H9 (cell line): ENCODE data around the gene ITGAX. TPM values are rescaled to one million over a fixed set of nuclear protein-coding genes. Genes with fewer than 3 reads are reported as not detected.

Source experiments
- DNase-seq: peaks from one replicate; pipeline ENCODE4 v3.0.0-alpha.2; 2017
- H2AFZ ChIP-seq: one replicate; pipeline ENCODE4 v1.6.1; 2013; ENCODE audit warnings: mild to moderate bottlenecking, low read length, control low read depth, moderate library complexity
- H2AK5ac ChIP-seq: 2 replicates; pipeline ENCODE4 v1.6.1; 2013; ENCODE audit warnings: low read length, control low read depth, mixed read lengths; ENCODE audit not compliant: insufficient read length
- H2BK120ac ChIP-seq: one replicate; pipeline ENCODE4 v1.6.1; 2013; ENCODE audit warnings: low read depth, mild to moderate bottlenecking, low read length, control low read depth, inconsistent platforms; ENCODE audit not compliant: poor library complexity, severe bottlenecking
- H2BK12ac ChIP-seq: 2 replicates; pipeline ENCODE4 v1.6.1; 2013; ENCODE audit warnings: low read length, control low read depth, mixed read lengths, low read depth; ENCODE audit not compliant: insufficient read length
- H2BK15ac ChIP-seq: 2 replicates; pipeline ENCODE4 v1.6.1; 2013; ENCODE audit warnings: low read depth, low read length, control low read depth
- H2BK20ac ChIP-seq: one replicate; pipeline ENCODE4 v1.6.1; 2013; ENCODE audit warnings: low read depth, mild to moderate bottlenecking, low read length, control low read depth, inconsistent platforms; ENCODE audit not compliant: poor library complexity, severe bottlenecking
- H2BK5ac ChIP-seq: 2 replicates; pipeline ENCODE4 v1.6.1; 2013; ENCODE audit warnings: low read length, control low read depth, mixed read lengths; ENCODE audit not compliant: insufficient read length
- H3K14ac ChIP-seq: 2 replicates; pipeline ENCODE4 v1.6.1; 2013; ENCODE audit warnings: low read length, control low read depth; ENCODE audit not compliant: insufficient read depth
- H3K18ac ChIP-seq: 2 replicates; pipeline ENCODE4 v1.6.1; 2013; ENCODE audit warnings: low read depth, mild to moderate bottlenecking, mixed read lengths, low read length, control low read depth; ENCODE audit not compliant: insufficient read length
- H3K23ac ChIP-seq: 2 replicates; pipeline ENCODE4 v1.6.1; 2013; ENCODE audit warnings: low read length, control low read depth, mixed read lengths, low read depth; ENCODE audit not compliant: insufficient read length
- H3K23me2 ChIP-seq: 2 replicates; pipeline ENCODE4 v1.6.1; 2013; ENCODE audit warnings: low read depth, mild to moderate bottlenecking, mixed read lengths, low read length, control low read depth; ENCODE audit not compliant: insufficient read length, poor library complexity, severe bottlenecking
- H3K27ac ChIP-seq: 2 replicates; pipeline ENCODE4 v1.5.1; 2013; ENCODE audit warnings: low read length, control low read depth, mixed read lengths, low read depth; ENCODE audit not compliant: insufficient read length
- H3K27me3 ChIP-seq: 2 replicates; pipeline ENCODE4 v1.6.1; 2013; ENCODE audit warnings: low read length, control low read depth, inconsistent platforms; ENCODE audit not compliant: insufficient read depth
- H3K4ac ChIP-seq: 2 replicates; pipeline ENCODE4 v1.6.1; 2013; ENCODE audit warnings: low read depth, mild to moderate bottlenecking, control low read depth, inconsistent platforms, low read length, moderate library complexity
- H3K4me1 ChIP-seq: 2 replicates; pipeline ENCODE4 v1.6.1; 2013; ENCODE audit warnings: low read length, control low read depth, inconsistent platforms; ENCODE audit not compliant: insufficient read depth
- H3K4me2 ChIP-seq: 2 replicates; pipeline ENCODE4 v1.6.1; 2013; ENCODE audit warnings: low read length, control low read depth, mixed read lengths; ENCODE audit not compliant: insufficient read length, insufficient read depth
- H3K56ac ChIP-seq: 2 replicates; pipeline ENCODE4 v1.6.1; 2013; ENCODE audit warnings: low read depth, mild to moderate bottlenecking, mixed read lengths, low read length, control low read depth; ENCODE audit not compliant: insufficient read length
- H3K79me1 ChIP-seq: 2 replicates; pipeline ENCODE4 v1.6.1; 2013; ENCODE audit warnings: low read depth, mild to moderate bottlenecking, moderate library complexity, low read length, control low read depth, inconsistent platforms; ENCODE audit not compliant: insufficient read depth, poor library complexity, severe bottlenecking
- H3K79me2 ChIP-seq: 2 replicates; pipeline ENCODE4 v1.6.1; 2013; ENCODE audit warnings: low read length, control low read depth, inconsistent platforms; ENCODE audit not compliant: insufficient read depth
- H3K9ac ChIP-seq: 2 replicates; pipeline ENCODE4 v1.6.1; 2013; ENCODE audit warnings: low read length, control low read depth, mixed read lengths; ENCODE audit not compliant: insufficient read length; ENCODE audit errors: extremely low read depth
- H3K9me3 ChIP-seq: one replicate; pipeline ENCODE4 v1.6.1; 2013; ENCODE audit warnings: low read depth, low read length, inconsistent platforms; ENCODE audit not compliant: control insufficient read depth
- H3T11ph ChIP-seq: one replicate; pipeline ENCODE4 v1.6.1; 2013; ENCODE audit warnings: mild to moderate bottlenecking, low read length, control low read depth, inconsistent platforms
- H4K20me1 ChIP-seq: one replicate; pipeline ENCODE4 v1.6.1; 2013; ENCODE audit not compliant: control insufficient read depth, insufficient read length, insufficient read depth
- H4K5ac ChIP-seq: 2 replicates; pipeline ENCODE4 v1.6.1; 2013; ENCODE audit warnings: low read depth, mild to moderate bottlenecking, mixed read lengths, low read length, control low read depth; ENCODE audit not compliant: insufficient read length
- H4K8ac ChIP-seq: replicated peaks from 2 replicates; pipeline ENCODE4 v1.6.1; 2013; ENCODE audit warnings: low read length, control low read depth, mixed read lengths, low read depth; ENCODE audit not compliant: insufficient read length
- H4K91ac ChIP-seq: 2 replicates; pipeline ENCODE4 v1.6.1; 2013; ENCODE audit warnings: low read depth, mild to moderate bottlenecking, moderate library complexity, mixed read lengths, low read length, control low read depth; ENCODE audit not compliant: insufficient read length
- H3K27ac Mint-ChIP-seq, 3 experiments: 2 replicates in 2 of 3; 3 replicates in 1 of 3; pipeline ENCODE4 v1.8.0; 2020 to 2021; ENCODE audit warnings: mixed read lengths in 3 of 3, mild to moderate bottlenecking in 1 of 3, moderate library complexity in 1 of 3
- H3K27me3 Mint-ChIP-seq: 2 replicates; pipeline ENCODE4 v1.8.0; 2021; ENCODE audit warnings: low read depth, mild to moderate bottlenecking, moderate library complexity, mixed read lengths
- H3K36me3 Mint-ChIP-seq, 3 experiments: 2 replicates in 2 of 3; 3 replicates in 1 of 3; pipeline ENCODE4 v1.8.0; 2020 to 2021; ENCODE audit warnings: low read depth in 3 of 3, mixed read lengths in 3 of 3; ENCODE audit not compliant: insufficient read depth in 1 of 3
- H3K4me1 Mint-ChIP-seq, 2 experiments: 2 replicates each; pipeline ENCODE4 v1.8.0; 2020; ENCODE audit warnings: mixed read lengths in 2 of 2
- H3K4me3 Mint-ChIP-seq, 2 experiments: 2 replicates in 1 of 2; 3 replicates in 1 of 2; pipeline ENCODE4 v1.8.0; 2020 to 2021; ENCODE audit warnings: mild to moderate bottlenecking in 2 of 2, mixed read lengths in 2 of 2, moderate library complexity in 1 of 2
- H3K9me3 Mint-ChIP-seq, 2 experiments: 2 replicates in 1 of 2; 3 replicates in 1 of 2; pipeline ENCODE4 v1.8.0; 2020; ENCODE audit warnings: mild to moderate bottlenecking in 2 of 2, mixed read lengths in 2 of 2, moderate library complexity in 1 of 2
- WGBS: extraction: QIAGEN DNeasy Blood & Tissue Kit; methylation state at CpG from one replicate; pipeline ENCODE4 v1.1.7; 2013; ENCODE audit warnings: missing lambda C conversion rate, low lambda C conversion rate, mixed read lengths; ENCODE audit not compliant: insufficient read length; ENCODE audit errors: extremely low coverage; 5-methylcytosine and 5-hydroxymethylcytosine counted together
- total RNA-seq: library from RNA; stranded (reverse); gene quantifications from 2 replicates; pipeline ENCODE4 v1.2.1, GENCODE V29; 2021
- TF ChIP-seq, protein P1 (sequence below): fragments of 200-600 bp; sonication (generic); conservative IDR thresholded peaks from 3 replicates; pipeline ENCODE4 v1.8.0; 2021; ENCODE audit warnings: antibody characterized with exemption, mild to moderate bottlenecking

The ITGAX gene
- total RNA-seq, 1 experiment from 2014 or later = 0.28 TPM

DNA sequence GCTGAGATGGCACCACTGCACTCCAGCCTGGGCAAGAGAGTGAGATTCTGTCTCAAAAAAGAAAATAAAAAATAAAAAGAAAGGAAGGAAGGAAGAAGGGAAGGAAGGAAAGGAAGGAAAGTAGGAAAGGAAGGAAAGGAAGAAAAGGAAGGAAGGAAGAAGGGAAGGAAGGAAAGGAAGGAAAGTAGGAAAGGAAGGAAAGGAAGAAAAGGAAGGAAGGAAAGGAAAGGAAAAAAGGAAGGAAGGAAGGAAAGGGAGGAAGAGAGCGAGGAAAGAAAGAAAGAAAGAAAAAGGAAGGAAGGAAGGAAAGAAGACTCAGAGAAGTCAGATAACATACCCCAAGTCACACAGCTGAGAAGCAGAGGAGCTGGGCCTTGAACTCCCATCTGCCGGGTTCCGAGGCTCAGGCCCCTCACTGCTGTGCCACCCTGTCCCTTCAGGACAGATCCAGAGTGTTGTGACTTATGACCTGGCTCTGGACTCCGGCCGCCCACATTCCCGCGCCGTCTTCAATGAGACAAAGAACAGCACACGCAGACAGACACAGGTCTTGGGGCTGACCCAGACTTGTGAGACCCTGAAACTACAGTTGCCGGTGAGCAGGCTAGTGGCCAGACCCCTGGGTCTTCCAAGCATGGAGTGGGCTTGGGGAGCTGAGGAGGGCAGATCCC lies 30.9 kb upstream of the ITGAX start:
- no peak overlapping the region for H4K91ac ChIP-seq
- no peak overlapping the region for H3K27ac Mint-ChIP-seq
- H3K4me1 Mint-ChIP-seq = peaks cover 9% of the 10 kb centered on the region in 2 experiments
- H2BK120ac ChIP-seq = no peak overlapping the region
- DNase-seq = no peak
- H3K4me1 ChIP-seq = peaks cover 2% of the 10 kb centered on the region; the same call in 1 of the 2 replicates
- no peak overlapping the region for H2BK20ac ChIP-seq
- H3T11ph ChIP-seq = no peak overlapping the region
- H2BK12ac ChIP-seq = no peak overlapping the region
- H3K9me3 ChIP-seq = no peaks in the 10 kb centered on the region
- H3K9me3 Mint-ChIP-seq = peaks cover 27% of the 10 kb centered on the region in 2 experiments
- peaks cover 13% of the 10 kb centered on the region for H3K27me3 Mint-ChIP-seq
- TF ChIP-seq, protein P1, sequence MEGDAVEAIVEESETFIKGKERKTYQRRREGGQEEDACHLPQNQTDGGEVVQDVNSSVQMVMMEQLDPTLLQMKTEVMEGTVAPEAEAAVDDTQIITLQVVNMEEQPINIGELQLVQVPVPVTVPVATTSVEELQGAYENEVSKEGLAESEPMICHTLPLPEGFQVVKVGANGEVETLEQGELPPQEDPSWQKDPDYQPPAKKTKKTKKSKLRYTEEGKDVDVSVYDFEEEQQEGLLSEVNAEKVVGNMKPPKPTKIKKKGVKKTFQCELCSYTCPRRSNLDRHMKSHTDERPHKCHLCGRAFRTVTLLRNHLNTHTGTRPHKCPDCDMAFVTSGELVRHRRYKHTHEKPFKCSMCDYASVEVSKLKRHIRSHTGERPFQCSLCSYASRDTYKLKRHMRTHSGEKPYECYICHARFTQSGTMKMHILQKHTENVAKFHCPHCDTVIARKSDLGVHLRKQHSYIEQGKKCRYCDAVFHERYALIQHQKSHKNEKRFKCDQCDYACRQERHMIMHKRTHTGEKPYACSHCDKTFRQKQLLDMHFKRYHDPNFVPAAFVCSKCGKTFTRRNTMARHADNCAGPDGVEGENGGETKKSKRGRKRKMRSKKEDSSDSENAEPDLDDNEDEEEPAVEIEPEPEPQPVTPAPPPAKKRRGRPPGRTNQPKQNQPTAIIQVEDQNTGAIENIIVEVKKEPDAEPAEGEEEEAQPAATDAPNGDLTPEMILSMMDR = no peak
- peaks cover 3 to 8% (median 5%) of the 10 kb centered on the region in 3 experiments; a peak in 6 of 7 replicates for H3K36me3 Mint-ChIP-seq
- WGBS = no CpG with 5 or more reads among the region's 10 CpGs
- no peaks in the 10 kb centered on the region for H3K27me3 ChIP-seq
- H3K27ac ChIP-seq = no peak overlapping the region
- no peak overlapping the region for H2AFZ ChIP-seq
- no peaks in the 10 kb centered on the region for H4K20me1 ChIP-seq
- H3K23me2 ChIP-seq = no peaks in the 10 kb centered on the region
- no peak overlapping the region for H2BK15ac ChIP-seq
- H3K79me2 ChIP-seq = no peaks in the 10 kb centered on the region
- H2BK5ac ChIP-seq = no peak overlapping the region
- H4K5ac ChIP-seq = no peak overlapping the region
- H3K56ac ChIP-seq = no peak overlapping the region
- no peak overlapping the region for H3K4ac ChIP-seq
- H3K4me2 ChIP-seq = no peak overlapping the region
- H4K8ac ChIP-seq = no peak overlapping the region
- no peak overlapping the region for H3K4me3 Mint-ChIP-seq
- no peaks in the 10 kb centered on the region for H3K79me1 ChIP-seq
- H2AK5ac ChIP-seq = no peak overlapping the region
- H3K14ac ChIP-seq = no peak overlapping the region
- H3K9ac ChIP-seq = no peak overlapping the region
- H3K18ac ChIP-seq = no peak overlapping the region
- H3K23ac ChIP-seq = no peak overlapping the region
